ENCODE data around the gene BRME1.

GRCh38 chr19:13934785-13935109 is 28.8 kb upstream of the BRME1 start:
- no peak for TF ChIP-seq CTCF (IDR thresholded peaks at IDR 0.05 in 4 of 5, conservative IDR thresholded peaks at IDR 0.05 in 1 of 5)
- no peak for TF ChIP-seq POLR2A (IDR thresholded peaks at IDR 0.05)
